GM18511 (cell line): ENCODE data around the gene GRAP.

Experiments used
- ATAC-seq: cut with Tn5 transposase; IDR thresholded peaks from one replicate; pipeline ENCODE4 v1.9.1; 2021; ENCODE audit warnings: mild to moderate bottlenecking, moderate library complexity; ENCODE audit not compliant: unreplicated experiment

GRAP gene

GRCh38 chr17:19004421-19005136 lies 42.2 kb downstream of the GRAP start, which contains the start of gene FAM83G:
FAM83G (minus strand) TSS chr17:19004764; CDS start chr17:19004041, 723 bp downstream.
- peak; percentile 86 for ATAC-seq

DNA sequence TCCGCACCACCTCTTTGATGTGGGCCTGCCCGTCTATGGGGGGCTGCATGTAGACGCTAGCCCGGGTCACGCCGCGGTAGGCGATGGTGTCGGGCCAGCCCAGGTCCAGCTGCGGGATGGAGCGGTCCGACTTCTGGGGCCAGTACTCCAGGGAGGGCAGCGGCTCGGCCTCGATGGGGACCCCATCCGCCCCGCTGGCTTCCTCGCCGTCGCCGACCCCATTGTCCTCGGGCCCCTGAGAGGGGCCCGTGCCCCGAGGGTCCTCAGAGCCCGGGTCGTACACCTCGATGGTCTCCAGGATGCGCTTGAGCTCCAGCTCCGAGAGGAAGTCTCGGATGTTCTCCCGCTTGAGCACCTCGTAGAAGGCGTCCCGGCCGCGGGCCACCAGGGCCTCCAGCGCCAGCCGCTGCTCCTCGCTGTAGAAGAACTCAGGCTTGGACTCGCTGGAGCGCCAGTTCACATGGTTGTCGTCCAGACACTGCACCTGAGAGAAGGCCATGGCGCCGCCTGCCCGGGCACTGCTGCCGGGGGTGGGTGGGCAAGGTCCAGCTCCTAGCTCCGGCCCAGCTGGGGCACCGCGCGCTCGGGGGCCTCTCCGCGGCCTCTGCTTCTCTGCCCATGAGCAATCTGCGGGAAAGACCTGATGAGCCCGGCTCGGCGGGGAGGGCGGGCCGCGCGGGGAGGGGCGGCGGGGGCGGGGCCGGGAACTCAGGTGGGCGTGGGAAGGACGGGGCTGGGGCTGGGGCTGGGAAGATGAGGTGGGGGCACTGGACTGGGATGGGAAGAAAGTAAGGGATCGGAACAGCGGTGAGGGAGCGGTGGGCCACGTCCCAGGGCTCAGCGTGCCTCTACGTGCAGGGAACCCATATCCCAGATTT lies 43.0 kb downstream of the GRAP start:
- ATAC-seq: peak; percentile 41

DNA sequence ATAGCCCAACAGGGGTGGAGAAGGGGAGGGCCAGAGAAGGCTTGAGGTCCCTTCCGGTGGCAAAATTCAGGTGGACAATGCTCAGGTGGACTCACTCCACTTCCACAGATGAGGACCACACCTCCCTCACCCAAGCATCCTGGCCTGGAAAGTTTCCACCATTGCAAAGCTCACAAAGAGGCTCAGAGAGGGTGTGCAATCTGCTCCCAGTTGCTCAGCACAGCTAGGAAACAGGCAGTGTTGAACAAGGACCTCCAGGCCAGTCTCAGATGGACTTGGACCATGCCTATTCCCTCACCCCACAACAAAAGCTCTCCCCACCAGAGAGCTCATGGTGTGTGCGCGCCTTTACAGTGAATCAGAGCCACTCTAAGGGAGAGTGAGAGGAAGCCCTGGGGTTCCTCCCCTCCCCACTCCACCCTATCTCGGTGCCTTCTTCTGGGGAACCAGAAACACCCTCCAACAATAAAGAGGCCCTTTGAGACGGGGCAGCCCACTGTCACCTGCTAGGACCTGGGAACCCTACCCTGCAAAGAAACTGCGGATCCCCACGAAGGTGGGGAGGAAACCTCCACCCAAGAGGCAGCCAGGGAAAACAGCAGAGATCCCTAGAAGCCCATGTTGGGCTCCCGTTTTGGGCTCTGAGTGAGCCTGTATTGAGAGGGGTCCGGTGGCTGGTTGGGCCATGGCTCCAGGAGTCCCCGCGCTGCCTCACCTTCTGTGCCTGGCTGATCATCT lies 43.8 kb downstream of the GRAP start:
- no peak for ATAC-seq

GRCh38 chr17:19001907-19002590 lies 44.7 kb downstream of the GRAP start:
- ATAC-seq: no peak

- ATAC-seq: no peak
These were observed 46.0 kb downstream of the GRAP start for GRCh38 chr17:19000531-19001325.

DNA sequence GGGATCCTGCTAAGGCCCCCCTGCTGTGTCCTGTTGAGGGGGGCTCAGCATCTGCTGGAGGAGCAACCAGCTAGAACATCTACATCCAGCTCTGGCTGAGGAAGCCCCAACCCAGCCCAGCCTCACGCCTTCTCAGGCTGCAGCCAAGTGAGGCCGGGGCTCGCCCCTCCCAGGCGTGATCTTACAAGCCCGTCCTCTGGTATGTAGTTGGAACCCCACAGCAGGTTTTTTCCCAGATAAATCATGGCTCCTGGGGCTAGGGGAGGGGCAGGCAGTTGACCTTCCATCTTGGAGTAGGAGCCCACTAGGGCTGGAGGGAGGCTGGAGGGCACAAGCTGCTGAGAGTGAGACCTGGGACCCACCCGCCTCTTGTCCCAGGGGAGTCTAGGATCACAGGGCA lies 46.8 kb downstream of the GRAP start:
- ATAC-seq: no peak

DNA sequence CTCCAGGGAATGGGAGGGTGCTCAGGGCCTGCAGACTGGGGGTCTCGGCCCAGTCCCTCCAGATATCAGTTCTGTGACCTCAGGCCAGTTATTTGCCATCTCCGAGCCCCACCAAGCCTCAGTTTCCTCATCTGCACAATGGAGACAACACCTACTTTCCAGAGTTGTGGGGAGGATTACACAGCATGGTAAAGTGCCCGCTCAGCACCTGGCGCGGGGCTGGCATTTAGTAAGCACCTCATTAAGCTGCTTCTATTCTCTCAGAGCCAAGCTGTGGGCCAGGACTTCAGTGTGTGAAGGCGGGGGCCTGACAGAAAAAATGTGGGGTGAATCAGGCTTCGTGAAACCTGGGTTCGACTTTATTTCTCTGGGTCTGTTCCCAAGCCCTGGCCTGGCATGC lies 47.4 kb downstream of the GRAP start:
- no peak for ATAC-seq

GRCh38 chr17:18997650-18998196 lies 49.0 kb downstream of the GRAP start:
- no peak for ATAC-seq

DNA sequence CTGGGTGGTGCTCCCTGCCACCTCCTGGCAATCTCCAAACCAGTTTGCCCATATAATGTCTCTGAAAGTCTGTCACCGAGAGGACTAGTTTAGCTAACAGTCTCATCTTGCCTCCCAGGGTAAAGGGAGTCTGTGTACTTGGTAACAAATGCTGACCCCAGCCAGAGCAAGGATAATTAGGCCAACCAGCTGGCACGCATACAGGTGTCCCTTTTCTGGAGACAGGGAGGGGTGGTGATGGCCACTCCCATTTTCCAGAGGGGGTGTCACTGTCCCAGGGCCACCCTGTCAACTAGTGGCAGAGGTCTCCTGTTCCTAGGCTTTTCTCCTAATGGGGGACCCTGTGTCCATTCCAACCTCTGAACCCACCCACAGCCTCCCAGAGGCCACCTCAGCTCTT lies 50.3 kb downstream of the GRAP start:
- no peak for ATAC-seq

GRCh38 chr17:18995220-18995619 lies 51.5 kb downstream of the GRAP start:
- ATAC-seq: no peak

DNA sequence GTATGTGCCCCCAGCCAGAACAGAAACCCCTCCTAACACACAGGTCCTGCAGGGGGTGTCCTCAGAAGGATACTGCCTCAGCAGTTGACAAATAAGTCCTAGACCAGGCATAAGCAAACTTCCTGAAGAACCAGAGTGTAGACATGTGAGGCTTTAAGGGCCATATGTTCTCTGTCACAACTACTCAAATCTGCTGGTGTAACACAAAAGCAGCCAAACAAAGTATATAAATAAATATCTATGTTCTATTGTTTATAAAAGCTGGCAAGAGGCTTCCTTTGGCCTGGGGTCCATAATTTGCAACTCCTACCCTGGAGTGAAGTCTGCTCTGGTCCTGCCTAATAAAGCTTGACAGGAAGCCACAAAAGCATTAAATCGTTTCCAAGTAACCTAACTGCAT lies 52.1 kb downstream of the GRAP start:
- no peak for ATAC-seq

- ATAC-seq: no peak
These were observed 52.7 kb downstream of the GRAP start for GRCh38 chr17:18993905-18994526.

DNA sequence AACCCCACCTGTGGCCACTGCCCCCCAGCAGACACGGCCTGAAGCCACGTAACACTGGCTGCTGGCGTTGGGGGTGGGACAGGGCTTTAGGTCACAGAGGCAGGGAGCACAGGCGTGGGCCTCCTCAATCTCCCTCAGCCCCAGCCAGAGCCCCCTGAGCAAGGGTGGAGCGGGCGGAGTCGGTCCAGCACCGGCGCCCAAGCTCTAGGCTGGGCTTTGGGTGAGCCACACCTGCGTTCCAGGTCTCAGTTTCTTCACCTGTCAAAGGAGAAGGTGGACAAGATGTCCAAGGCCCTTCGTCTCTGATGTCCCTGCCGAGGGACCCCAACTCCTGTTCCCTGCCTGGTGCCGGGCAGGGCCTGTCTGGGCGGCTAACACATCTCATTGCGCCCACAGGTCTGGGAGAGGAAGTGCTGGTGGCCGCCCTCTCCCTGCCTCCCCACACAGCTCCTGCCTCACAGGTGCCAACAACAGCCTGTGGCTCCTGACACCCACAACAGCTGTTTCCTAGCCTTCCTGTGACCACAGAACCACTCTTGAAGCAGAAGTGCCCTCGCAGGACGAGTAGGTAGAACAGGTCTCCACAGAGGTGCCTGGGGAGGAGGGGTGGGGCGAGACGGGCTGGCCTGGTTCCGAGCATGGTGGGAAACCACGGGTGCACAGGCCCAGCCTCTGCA lies 54.2 kb downstream of the GRAP start:
- ATAC-seq: peak; percentile 43

GRCh38 chr17:18991531-18992315 lies 55.0 kb downstream of the GRAP start:
- ATAC-seq: no peak

- ATAC-seq: no peak
These were observed 56.4 kb downstream of the GRAP start for GRCh38 chr17:18990331-18990730.

DNA sequence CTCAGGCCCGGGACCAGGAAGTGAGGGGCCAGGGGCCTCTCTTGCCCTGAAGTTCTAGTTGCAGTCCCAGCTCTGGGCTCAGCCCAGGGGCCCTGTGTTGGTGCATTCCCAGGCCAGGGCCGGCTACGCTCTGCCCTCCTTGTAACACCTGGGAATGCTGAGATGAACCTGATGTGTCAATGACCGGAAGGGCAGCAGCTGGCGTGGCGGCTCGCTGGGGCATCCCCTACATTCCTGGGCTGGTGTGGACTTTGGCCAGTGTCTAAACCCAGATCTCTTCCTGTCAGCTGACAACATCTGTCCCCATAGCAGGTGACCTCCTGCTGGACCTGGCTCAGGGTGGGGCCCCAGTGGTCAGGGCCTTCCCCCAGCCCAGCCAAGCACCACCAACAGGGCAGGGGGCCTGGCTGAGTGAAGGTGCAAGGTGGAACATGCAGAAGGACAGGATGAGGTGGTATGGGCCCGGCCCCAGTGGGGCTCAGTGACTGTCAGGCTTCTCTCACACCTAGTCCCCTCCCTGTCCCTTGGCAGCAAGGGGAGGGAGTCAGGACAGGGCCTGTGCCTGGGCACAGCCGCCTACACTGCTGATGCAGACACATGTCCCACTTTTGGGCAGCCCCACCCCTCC lies 58.1 kb downstream of the GRAP start:
- ATAC-seq: no peak

GRCh38 chr17:18987862-18988545 lies 58.8 kb downstream of the GRAP start:
- ATAC-seq: no peak
